ENCODE data around the gene XKR3. TPM values are rescaled to one million over a fixed set of nuclear protein-coding genes. Genes with fewer than 3 reads are reported as not detected.

Gene XKR3
- total RNA-seq, 1 experiment from 2014 or later: not detected

GRCh38 chr22:16831257-16831656 is 6.0 kb upstream of the XKR3 start:
- Histone ChIP-seq H2AFZ (ENCODE audit: low read length) (no peak overlapping the region), H3K14ac (ENCODE audit: insufficient read depth, low read length) (no peak overlapping the region), H2BK12ac (ENCODE audit: insufficient read length, low read depth, low read length) (no peak overlapping the region), H4K8ac (replicated peaks; ENCODE audit: insufficient read length, low read depth, low read length) (no peak overlapping the region), H4K91ac (ENCODE audit: insufficient read length, low read depth, low read length) (no peak overlapping the region), H4K20me1 (ENCODE audit: control insufficient read depth, insufficient read depth, insufficient read length) (no peaks in the 10 kb centered on the region), H3K9ac (ENCODE audit: extremely low read depth, insufficient read length, low read length) (no peak overlapping the region), H2BK20ac (ENCODE audit: low read depth, low read length, poor library complexity, severe bottlenecking) (no peak overlapping the region), H3K23me2 (ENCODE audit: insufficient read length, low read depth, low read length, poor library complexity, severe bottlenecking) (no peaks in the 10 kb centered on the region), H2AK5ac (ENCODE audit: insufficient read length, low read length) (no peak overlapping the region), H3K79me2 (ENCODE audit: insufficient read depth, low read length) (no peaks in the 10 kb centered on the region), H3K9me3 (ENCODE audit: control insufficient read depth, low read depth, low read length) (no peaks in the 10 kb centered on the region), H4K5ac (ENCODE audit: insufficient read length, low read depth, low read length) (no peak overlapping the region), H3K18ac (ENCODE audit: insufficient read length, low read depth, low read length) (no peak overlapping the region), H3K23ac (ENCODE audit: insufficient read length, low read depth, low read length) (no peak overlapping the region), H3T11ph (ENCODE audit: low read length) (no peak overlapping the region), H2BK120ac (ENCODE audit: low read depth, low read length, poor library complexity, severe bottlenecking) (no peak overlapping the region), H2BK15ac (ENCODE audit: low read depth, low read length) (no peak overlapping the region), H3K4me2 (ENCODE audit: insufficient read depth, insufficient read length, low read length) (no peak overlapping the region), H3K4ac (ENCODE audit: low read depth, low read length) (no peak overlapping the region), H3K56ac (ENCODE audit: insufficient read length, low read depth, low read length) (no peak overlapping the region), H3K4me1 (ENCODE audit: insufficient read depth, low read length) (no peaks in the 10 kb centered on the region; the same call in 1 of the 2 replicates), H3K27ac (ENCODE audit: insufficient read length, low read depth, low read length) (no peak overlapping the region), H3K79me1 (ENCODE audit: insufficient read depth, low read depth, low read length, poor library complexity, severe bottlenecking) (no peaks in the 10 kb centered on the region), H2BK5ac (ENCODE audit: insufficient read length, low read length) (no peak overlapping the region), H3K27me3 (ENCODE audit: insufficient read depth, low read length) (no peaks in the 10 kb centered on the region)
- TF ChIP-seq CTCF (conservative IDR thresholded peaks at IDR 0.05): no peak
- H3K4me3 Mint-ChIP-seq: no peak overlapping the region
- H3K27ac Mint-ChIP-seq: no peak overlapping the region
- H3K36me3 Mint-ChIP-seq (ENCODE audit: insufficient read depth in 1 of 3, low read depth in 3 of 3): no peaks in the 10 kb centered on the region
- no peak for DNase-seq
- WGBS (ENCODE audit: extremely low coverage, insufficient read length, low lambda C conversion rate): no CpG with 5 or more reads among the region's 5 CpGs
- no peaks in the 10 kb centered on the region; the same call in 1 of the 2 replicates for H3K27me3 Mint-ChIP-seq (ENCODE audit: low read depth)
- H3K9me3 Mint-ChIP-seq: peaks cover 78 to 80% of the 10 kb centered on the region in 2 experiments
- H3K4me1 Mint-ChIP-seq: peaks cover 0 to 7% of the 10 kb centered on the region in 2 experiments; a peak in 2 of 4 replicates

All from H9 (cell line).